Stimulated activated naive CD4-positive, alpha-beta T cell (primary cell): ENCODE measurements around the gene FAM83C.

Source experiments
- DNase-seq, 6 experiments: peaks; one replicate each; lab custom pipeline; 2025; lab: John Stamatoyannopoulos, UW

The FAM83C gene

DNA sequence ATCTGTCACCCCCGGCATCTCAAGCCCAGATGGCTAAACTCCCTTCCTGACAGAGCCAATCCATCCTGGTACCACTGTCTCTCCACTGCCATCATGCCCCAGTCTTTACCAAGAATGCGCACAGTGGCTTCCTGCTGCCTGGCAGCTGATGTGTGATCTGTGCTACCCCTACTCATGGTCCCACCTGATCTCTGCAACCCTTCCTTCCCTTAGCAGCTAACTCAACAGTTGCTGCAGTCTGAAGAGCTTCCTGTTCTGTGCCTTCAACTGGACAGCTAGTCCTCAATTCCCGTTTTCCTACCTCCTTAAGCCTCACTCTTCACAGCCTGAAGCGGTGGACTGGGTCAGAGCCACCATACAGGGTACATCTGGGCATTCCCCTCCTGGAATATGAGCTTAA, 7.6 kb upstream of the FAM83C start:
- no peak for DNase-seq

DNA sequence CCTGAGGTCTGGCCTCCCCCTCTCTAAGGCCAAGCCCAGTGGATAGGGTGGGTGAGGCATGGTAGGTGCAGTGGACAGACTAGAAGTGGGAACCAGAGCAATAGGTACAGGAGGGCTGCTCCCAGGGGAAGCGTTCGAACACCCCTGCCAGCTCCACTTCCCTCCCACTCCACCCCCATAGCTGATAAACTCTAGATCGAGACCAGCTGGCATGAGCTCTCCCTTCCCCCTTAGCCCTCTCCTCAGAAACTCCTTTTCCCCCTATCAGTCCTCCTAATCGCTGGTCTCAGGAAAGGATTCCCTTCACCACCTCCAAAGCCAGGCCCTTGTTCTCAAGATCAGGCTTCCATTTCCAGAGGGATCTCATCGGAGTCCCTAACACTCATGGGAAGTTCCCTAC, 6.0 kb upstream of the FAM83C start:
- no peak for DNase-seq

DNA sequence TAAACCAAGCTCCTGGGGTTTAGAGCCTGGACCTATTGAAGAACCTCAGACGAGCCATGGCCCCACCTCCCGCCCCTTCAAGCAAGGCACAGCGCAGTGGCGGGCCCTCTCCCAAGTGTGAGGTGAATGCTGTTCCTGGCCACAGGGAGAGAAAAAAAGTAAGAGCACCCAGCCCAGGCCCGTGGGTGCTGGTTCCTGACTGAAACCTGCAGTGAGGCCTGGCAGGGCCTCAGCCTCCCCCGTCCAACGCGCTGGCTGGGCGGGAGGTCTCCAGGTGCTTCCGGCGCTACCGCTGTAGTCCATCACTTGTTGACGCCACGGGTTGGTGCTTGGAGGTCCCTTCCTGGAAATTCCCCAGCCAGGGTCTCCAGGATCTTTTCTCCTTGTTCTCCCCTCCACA, 5.5 kb upstream of the FAM83C start:
- no peak for DNase-seq

DNA sequence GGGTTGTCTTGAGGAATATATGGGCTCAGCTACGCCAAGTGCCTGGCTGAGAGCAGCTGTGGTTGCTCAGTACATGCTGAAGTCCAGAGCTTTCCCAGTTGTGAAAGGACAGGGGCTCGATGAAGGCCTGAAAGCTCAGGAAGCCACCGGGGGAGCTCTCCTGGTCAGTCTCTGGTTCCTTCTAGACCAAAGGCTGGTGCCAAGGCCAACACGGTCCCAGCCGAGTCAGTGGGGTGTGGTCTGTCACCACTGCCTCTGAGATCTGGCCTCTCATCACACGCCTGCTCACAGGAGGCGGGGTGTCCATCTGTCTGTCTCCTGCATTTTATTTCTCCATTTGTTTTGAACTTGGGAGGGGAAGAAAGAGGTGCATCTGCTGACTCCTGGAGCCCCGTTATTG, 4.9 kb upstream of the FAM83C start:
- no peak for DNase-seq

DNA sequence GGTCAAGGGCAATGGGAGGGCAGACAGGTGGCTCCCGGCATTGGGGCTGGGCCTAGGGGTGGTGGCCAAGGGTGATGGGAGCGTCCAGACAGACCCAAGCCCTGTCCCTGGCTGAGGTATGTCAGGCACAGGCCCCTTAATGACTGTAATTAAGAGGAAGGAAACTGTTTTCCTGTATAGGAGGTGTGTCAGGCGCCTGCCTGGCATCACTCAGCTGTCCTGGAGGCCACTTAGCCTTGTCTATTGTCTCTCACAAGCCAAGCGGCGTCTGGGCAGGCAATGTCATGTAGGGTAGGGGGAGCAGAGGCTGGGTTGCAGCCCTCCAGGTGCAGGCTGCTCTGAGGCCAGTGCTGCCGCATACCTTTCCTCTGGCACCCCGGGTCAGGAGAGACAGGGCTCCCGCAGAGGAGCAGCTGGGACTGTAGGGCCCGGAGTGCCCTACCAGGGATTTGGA, 3.9 kb upstream of the FAM83C start:
- no peak for DNase-seq

DNA sequence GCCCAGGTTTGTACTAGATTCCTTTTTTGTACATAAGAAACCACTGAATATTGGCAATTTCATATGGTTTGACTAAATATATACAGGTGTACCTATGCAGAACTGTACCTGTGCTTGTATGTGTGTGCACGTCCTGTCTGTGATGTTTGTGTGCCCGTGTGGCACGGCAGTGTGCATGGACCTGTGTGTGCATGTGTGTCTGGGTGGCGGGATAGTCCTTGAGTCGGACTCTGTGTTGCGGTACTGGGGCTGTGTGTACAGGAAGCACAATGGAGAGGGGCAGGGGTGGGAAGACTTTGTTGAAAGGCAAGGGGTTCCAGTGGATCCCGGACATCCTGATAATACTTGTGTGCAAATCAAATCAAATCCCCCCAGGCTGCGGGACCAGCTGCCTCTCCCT, 3.4 kb upstream of the FAM83C start:
- DNase-seq = no peak

DNA sequence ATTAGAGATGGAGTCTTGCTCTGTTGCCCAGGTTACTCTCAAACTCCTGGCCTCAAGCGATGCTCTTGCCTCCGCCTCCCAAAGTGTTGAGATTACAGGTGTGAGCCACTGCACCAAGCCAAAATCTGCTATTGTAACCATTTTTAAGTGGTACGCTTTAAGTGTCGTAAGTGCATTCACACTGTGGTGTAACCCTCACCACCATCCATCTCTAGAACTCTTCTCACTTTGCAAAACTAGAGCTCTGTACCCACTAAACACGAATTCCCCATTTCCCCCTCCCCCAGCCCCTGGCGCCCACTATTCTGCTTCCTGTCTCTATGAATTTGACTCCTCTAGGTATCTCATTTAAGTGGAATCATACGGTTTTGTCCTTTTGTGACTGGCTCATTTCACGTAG, 2.8 kb upstream of the FAM83C start:
- DNase-seq = no peak

DNA sequence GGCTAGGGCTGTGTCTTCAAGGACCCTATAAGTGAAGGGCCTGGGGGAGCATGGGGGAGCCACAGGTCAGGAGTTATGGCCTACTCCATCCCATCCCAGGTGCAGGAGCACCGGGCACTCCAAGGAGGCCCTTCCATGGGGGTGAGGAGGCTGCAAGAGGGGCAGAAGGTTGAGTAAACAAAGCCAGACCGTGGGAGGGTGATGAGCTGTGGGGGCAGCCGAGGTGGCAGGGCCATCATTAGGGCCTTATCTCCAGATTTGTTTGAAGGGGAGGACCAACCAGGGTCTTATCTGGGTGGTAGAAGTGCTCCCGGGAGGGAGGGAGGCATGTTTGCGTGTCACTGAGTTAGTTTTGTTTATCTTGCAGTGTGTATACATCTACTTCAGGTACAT, 2.1 kb upstream of the FAM83C start:
- DNase-seq = no peak

DNA sequence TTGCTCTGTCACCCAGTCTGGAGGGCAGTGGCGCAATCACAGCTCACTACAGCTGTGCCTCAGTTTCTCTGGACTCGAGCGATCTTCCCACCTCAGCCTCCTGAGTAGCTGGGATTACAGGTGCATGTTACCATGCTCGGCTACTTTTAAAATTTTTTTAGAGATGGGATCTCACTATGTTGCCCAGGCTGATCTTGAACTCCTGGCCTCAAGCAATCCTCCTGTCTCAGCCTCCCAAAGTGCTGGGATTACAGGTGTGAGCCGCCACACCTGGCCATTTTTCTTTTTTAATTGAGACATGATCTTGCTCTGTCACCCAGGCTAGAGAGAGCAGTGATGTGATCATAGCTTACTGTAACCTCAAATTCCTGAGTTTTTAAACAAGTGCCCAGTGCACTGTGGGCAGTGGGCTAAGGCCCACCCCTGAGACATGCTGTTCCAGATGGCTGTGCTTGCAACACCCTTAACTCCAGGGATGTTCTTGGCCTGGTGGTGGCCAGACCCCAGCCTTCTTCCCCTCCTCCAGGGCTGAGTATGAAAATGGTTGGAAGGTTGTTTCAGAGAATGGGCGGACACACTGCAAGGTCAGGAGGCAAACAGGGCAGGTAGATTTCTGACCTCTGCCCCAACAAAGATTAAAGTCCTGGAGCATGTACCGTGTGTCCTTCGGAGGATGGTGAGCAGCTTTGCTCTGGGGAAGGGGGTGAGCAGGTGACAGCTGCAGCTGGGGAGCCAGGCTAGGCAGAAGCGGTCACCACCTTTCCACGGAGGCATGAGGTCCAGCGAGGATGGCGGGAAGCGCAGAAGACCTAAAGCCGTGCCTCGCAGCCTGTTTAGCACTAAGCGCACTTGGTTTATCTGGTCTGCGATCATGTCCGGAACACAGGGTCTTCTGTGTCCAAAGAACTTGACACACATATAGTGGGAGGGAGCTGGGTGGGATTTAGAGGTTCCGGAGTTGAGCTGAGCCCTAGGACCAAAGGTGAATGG, 1.4 kb upstream of the FAM83C start:
- no peak for DNase-seq

DNA sequence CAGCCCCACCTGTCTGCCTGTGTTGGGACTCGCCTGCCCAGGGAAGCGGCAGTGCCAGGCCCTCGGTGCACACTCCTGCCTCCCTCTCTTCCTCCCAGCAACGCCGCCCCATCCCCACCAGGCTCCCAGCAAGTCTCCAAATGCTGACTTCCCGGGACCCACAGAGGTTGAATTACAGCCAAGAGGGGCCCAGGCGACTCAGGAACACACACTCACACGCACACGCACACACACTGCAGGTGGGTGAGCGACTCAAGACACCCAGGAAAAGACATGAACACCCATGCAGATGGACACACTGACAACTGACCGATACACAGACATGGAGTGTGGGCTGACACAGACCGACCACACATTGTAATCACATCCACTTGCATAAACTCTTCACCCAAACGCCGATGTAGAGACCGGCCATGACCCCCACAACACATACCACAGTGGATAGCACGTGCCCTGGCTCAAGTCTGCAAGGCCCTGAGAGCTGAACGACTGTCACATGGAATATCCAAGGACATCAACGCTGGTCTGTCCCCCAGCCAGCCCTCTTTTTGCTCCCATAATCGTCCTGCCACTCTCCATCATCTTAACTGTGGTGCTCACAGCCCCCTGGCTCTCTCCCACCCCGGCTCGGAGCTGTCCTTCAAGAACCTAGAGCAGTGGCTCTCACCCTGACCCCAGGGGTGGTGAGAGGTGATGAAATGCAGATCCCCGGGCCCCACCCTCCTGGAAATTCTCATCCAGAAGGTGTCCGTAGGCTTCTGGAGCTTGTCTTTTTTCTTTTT, 470 bp upstream of the FAM83C start:
- no peak for DNase-seq

DNA sequence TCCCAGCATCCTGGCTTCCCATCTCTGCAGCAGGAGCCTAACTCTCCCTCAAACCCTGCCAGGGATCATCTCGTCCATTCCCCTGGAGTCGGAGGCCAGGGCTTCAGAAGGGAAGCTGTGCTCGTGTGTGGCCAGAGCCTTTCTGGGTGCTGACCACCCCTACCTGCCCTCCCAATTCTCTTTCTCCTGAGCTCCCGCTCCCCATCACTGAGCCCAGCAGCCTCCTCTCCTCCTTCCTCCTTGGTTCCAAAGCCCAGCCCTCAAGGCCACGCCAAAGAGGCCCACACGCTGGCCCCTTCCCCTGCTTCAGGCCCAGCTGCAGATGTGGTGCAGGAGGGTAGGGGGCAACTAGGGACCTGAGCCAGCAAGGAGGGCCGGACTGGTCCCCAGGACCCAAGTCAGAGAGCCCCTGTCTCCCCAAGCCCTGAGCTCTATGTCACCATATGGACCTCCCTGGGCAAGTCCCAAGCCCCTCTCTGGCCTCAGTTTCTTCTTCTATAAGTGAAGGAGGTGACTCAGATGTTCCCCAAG, 1.3 kb downstream of the FAM83C start:
- no peak for DNase-seq

DNA sequence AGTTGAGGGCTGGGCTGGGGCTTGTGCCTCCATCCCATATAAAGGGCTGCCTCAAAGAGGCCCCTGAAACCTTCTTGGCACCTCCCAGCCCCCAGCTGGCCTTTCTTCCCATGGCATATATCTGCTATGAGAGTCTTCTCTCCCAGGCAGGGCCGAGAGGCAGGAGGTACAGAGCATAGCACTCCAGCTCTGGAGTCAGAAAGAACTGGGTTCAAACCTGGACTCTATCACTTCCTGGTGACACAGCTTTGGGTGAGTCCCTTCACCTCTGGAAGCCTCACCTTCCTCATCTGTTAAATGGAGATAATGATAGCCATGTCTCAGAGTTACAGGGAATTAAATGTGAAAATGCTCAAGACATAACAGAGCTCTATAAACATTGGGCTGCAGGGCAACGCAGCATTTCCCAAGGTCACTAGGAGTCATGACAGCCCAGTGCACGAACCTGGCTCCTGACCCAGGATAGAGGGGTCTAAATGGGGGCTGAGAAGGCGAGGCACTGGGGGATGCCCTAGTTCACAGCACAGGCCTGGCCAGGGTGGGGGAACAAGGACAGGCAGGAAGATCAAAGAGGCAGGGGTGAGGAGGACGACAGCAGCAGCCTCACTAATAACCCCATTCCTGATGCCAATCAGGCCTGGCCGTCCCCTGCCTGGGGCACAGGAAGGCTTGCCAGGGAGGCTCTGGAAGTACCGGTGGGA, 1.9 kb downstream of the FAM83C start:
- DNase-seq = no peak

DNA sequence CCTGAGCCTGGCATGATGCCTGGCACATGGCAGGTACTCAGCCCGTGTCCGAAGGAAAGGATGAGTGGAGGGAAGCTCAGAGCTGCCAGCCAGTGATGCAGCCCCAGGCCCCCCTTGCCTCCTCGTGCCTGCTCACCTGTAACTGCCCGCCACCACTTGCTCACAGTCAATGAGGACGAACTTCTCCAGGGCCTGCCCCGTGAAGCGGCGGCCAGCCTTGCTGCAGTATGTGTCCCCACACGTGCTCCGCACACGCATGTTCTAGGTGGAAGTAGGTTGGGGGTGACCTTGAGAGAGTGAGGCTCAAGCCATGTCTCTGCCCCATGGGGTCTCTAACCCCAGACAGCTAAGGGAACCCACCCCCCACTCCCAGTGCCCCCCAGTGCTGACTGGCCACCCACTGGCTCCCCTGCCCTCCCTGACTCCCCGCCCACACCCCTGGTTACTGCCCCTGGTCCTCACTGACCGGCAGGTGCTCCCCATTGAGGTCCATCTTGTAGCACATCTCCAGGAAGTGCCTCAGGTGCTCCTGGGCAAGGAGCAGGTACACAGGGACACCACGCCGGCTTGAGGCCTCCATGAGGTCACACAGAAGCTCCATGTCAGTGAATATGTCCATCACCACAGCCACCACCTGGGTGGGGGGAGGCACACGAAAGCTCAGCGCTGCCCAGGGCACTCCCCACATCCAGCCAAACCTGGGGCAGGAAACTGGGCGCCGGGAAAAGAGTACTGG, 3.7 kb downstream of the FAM83C start:
- DNase-seq = no peak

DNA sequence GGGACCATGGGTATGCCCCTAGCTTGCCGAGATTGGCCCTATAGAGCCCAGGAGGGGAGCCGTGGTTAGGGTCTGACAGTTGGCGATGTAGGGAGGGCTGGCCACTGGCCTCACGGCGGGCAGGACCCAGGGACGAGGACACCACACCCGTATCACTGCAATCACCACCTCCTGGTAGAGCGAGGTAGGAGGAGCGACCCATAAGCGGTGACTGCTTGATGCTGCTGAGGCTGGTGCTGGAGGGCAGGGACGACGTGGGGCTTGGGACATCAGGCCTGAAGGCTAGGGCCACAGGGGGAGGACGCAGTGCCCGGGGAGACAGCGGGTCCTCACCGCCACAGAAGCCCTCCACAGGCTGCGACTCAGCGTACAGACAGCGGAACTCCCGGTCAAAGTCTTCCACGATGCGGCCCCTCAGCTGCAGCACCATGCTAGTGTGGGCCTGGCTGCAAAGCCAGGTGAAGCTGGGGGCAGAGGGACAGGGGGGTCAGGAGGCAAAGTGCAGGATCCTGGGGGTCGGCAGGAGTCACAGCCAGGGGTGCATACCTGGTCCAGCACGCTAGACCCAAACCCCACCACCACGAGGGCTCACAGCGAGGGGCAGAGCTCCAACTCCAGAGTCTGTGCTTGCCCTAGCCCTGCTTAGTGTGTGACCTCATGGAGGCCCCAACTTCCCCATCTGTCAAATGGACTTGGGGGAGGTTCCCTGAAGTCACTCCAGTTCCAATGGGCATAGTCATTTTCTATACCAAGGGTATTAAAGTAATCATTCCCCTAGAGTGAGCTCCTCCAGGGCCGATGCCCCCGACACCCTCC, 4.5 kb downstream of the FAM83C start:
- DNase-seq = no peak

DNA sequence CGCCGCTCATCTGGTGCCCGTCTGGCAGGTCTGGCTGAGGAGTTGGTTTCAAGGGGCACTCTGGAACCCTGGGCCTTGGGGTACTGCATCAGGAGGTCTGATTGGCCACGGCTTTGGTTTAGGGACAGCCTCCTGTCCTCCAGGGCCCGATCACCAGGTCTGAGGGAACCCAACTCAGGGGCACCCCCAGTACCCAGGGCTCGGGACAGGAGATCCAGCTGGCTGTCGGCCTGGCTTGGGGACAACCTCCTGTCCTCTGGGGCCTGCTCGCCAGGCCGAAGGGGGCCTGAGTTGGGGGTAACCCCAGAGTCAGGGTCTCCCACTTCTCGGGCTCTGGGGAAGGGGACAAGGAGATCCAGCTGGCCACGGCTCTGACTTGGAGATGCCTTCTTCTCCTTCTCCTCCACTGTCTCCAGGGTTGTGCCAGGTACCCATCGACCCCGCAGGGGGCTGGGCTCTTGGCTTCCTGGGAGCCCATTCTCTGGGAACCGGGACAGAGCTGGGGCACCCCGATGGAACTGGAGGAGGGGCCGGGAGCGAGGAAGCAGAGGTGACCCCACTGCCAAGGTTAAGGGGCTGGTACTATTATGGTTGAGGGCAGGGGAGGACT, 5.2 kb downstream of the FAM83C start:
- DNase-seq = no peak

DNA sequence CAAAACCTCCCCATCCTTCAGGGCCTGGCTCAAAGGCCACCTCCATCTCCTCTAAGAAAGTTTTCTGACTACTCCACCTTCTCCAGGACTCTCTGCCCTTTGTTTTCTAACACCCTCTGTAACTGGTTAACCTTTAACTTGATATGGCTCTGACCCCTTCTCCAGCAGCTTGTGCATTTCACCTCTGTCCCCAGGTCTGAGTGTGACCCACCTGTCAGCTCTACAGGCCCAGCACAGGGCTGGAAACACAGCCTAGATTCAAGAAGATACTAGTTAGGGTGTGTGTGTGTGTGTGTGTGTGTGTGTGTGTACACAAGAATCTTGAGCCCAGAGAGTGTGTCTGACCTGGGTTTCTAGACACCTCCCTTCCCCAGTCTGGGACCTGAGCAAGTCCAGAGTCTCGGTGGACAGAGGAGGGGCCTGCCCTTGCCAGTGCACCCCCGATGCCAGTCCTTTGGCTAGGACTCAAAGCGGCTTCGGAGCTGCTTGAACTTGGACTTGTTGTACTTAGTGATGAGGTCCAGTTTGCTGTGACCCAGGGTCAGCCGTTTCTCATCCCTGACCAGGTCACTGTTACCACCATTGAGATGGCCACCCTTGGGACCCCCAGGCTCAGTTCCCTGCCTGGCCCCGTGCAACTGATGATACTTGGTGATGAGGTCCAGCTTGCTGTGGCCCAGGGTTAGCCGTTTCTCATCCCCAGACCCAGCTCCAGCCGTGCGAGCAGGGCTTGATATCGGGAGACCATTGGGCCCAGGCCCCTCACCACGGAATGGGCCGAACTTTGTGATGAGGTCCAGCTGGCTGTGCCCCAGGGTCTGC, 5.9 kb downstream of the FAM83C start:
- DNase-seq = no peak

DNA sequence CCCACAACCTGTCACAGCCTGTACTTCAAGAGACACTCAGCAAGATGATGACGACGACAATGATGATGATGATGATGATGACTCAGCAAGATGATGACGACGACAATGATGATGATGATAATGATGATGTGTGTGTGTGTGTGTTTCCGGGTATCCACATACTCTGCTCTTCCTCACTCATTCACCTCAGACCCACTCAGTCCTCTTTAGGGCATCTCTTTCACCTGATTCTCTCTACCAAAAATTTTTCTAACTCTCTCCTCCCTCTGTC, 6.5 kb downstream of the FAM83C start:
- no peak for DNase-seq

DNA sequence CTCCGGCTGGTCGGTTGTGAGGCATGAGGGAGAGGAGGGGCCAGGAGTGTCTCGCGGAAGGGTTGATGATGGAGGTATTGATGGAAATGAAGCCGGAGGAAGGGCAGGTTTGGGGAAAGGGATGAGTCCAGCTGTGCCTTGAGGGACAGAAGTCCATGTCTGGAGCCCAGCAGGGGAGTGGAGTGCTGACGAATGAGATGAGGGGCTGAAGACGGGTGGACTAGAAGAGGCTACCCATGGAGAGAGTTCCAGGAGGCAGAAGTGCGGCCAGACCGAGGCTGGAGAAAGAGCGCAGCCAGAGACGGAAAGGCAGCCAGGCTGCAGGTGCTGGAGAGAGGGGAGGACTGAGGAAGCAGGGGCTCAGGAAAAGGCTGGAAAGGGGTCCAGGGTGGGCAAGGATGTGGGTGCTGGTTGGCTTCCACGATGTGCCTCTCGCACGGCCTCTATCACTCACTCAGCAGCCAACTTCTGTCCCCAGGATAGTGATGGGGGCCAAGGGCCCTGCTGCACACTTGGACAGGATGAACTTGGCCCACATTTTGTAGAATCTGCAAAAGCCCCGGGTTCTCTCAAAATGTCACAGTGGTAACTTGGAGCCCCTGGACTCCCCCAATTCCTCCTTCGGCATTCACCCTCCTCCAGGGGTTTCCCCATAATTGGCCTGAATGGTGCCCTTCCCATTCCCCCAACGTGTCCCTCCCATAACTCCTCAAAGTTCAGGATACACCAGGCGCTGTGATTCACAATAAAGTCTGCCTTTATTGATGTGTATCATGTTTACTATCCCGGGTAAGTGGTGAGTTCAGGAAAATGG, 7.0 kb downstream of the FAM83C start:
- DNase-seq = no peak
